GM19099 (cell line): Measurements from ENCODE around the gene MMP24OS.

Experiments used
- POLR2A ChIP-seq: IDR thresholded peaks from 3 replicates; pipeline ENCODE4 v1.6.1; 2011; ENCODE audit warnings: low read depth; ENCODE audit not compliant: insufficient read length; ENCODE audit errors: extremely low read depth

The MMP24OS gene

GRCh38 chr20:35298264-35298663 is 20.3 kb upstream of the MMP24OS start:
- no peak for TF ChIP-seq POLR2A

- no peak for TF ChIP-seq POLR2A
These were observed 19.8 kb upstream of the MMP24OS start for GRCh38 chr20:35297740-35298139.

- no peak for TF ChIP-seq POLR2A
These were observed 19.2 kb upstream of the MMP24OS start for GRCh38 chr20:35297155-35297554.

GRCh38 chr20:35296101-35296554 is 18.2 kb upstream of the MMP24OS start:
- TF ChIP-seq POLR2A = no peak

GRCh38 chr20:35295674-35296073 is 17.8 kb upstream of the MMP24OS start:
- TF ChIP-seq POLR2A = no peak

GRCh38 chr20:35295058-35295457 is 17.1 kb upstream of the MMP24OS start:
- no peak for TF ChIP-seq POLR2A

- TF ChIP-seq POLR2A = no peak
These were observed 16.4 kb upstream of the MMP24OS start for GRCh38 chr20:35294293-35294685.

- no peak for TF ChIP-seq POLR2A
These were observed 15.7 kb upstream of the MMP24OS start for GRCh38 chr20:35293303-35294292.

- TF ChIP-seq POLR2A = no peak
These were observed 14.8 kb upstream of the MMP24OS start for GRCh38 chr20:35292504-35293285.

GRCh38 chr20:35291654-35292503 is 14.0 kb upstream of the MMP24OS start, which contains the start of gene FAM83C:
Gene FAM83C, minus strand, starts transcription at chr20:35292425. Its CDS starts 121 bp downstream, at chr20:35292304.
- TF ChIP-seq POLR2A = no peak

GRCh38 chr20:35290887-35291417 is 13.0 kb upstream of the MMP24OS start:
- no peak for TF ChIP-seq POLR2A

- TF ChIP-seq POLR2A = no peak
These were observed 12.4 kb upstream of the MMP24OS start for GRCh38 chr20:35290186-35290886.

- TF ChIP-seq POLR2A = no peak
These were observed 10.6 kb upstream of the MMP24OS start for GRCh38 chr20:35288325-35289060.
